Midbrain (tissue), 1 donor: ENCODE data around the gene PHACTR1.

Experiments used
- DNase-seq: peaks from one replicate; lab custom pipeline; 2025; lab: John Stamatoyannopoulos, UW

The PHACTR1 gene

DNA sequence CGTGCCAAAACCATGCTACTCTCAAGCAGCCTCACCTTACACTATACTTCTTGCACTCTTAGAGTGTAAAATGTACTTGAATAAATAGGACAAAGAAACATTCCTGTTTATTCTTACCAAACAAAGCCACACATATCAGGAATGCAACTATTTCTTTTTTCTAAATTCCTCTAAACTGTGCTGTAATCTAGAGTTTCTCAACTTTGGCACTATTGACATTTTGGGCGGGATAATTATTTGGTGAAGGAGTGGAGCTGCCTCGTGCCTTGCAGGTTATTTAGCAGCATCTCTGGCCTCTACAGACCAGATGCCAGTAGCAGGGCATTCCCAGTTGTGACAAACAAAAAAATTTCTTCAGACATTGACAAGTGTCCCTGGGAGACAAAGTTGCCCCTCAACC lies 86.9 kb downstream of the PHACTR1 start:
- no peak for DNase-seq

- DNase-seq: no peak
Measured at GRCh38 chr6:12804952-12805645, 88.5 kb downstream of the PHACTR1 start.

DNA sequence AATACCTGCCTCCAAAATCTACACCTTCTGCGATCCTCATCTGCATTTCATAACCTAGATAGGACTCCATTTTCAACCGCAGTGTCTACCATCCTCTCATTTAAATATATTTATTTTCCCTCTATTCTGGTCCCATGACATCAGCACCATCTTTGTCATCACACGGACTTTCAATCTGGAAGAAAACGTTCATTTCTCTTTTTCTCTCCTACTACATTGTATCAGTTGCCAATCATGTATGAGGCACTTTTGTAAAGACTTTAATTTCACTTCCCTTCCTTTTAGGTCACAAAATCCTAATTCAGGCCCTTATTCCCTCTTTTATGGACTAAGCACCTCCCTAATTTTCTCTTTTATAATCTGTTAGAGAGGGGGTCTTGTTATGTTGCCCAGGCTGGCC lies 89.6 kb downstream of the PHACTR1 start:
- DNase-seq: no peak

DNA sequence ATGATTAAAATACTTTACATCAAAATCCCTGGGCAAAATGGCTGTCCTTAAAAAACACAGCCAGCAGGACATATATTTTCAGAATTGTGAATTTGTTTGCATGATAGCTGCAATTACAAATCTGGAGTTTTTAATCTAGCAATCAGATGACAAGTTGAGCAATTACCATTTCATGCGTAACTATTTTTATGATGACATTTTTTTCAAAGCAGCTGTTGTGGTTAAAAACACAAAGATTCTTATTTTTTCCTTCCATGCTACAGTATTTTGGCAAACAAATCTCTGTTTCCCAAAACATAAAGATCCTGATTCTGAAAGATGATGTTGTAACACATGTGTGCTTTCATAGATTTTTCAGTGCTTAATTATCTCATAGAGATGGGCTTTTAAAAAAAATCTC lies 90.2 kb downstream of the PHACTR1 start:
- DNase-seq: no peak

GRCh38 chr6:12811519-12811918 lies 95.0 kb downstream of the PHACTR1 start:
- DNase-seq: no peak

GRCh38 chr6:12813321-12813720 lies 96.8 kb downstream of the PHACTR1 start:
- DNase-seq: no peak

- DNase-seq: no peak
Measured at GRCh38 chr6:12814015-12814414, 97.4 kb downstream of the PHACTR1 start.

DNA sequence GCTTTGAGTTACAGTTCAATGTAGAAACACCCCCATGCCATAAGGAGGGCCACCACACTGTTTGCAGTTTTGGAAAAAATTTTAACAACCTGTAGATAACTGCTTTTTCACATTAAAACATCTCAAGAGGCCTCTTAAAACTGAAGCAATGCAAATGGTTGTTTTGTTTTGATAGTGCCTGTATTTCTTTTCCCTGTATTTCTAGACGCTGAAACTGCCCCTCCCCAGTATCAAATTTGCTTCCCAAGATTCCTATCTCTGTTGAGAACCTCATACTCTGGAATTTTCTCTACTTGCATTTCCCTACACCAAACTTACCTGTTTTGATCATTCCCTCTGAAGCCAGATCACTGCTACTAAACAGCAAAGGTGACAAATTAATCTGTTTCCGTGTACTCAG lies 98.5 kb downstream of the PHACTR1 start:
- no peak for DNase-seq

GRCh38 chr6:12815884-12816600 lies 99.5 kb downstream of the PHACTR1 start:
- DNase-seq: no peak

DNA sequence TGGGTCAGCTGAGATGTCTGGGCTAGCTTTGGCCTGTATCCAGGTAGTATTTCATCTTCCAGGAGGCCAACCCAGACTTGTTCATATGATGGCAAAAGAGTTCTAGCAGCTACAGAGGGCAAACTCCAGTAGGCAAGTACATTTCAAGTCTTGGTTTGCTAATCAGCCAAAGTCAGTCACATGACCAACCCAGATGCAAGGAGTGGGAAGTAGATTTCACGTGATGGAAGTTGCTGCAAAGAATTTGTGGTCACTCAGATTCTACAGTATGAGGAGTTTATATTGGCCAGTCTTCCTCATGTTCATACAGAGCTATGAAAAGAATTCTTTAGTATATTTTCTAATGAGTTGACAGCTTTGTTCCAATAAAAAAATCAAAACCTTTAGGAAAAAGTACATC lies 101.8 kb downstream of the PHACTR1 start:
- DNase-seq: no peak

DNA sequence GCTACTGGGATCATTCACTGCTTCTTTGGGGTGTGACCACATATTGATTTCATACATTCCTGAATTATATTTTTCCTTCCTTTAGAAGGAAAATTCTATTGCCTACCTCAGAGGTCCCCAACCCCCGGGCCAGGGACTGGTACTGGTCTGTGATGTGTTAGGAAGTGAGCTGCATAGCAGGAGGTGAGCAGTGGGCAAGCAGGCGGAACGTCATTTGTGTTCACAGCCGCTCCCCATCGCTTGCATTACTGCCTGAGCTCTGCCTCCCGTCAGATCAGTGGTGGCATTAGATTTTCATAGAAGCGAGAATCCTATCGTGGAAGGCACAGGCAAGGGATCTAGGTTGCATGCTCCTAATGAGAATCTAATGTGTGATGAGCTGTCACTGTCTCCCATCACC lies 107.3 kb downstream of the PHACTR1 start:
- no peak for DNase-seq

GRCh38 chr6:12826584-12826983 lies 110.0 kb downstream of the PHACTR1 start:
- no peak for DNase-seq

- DNase-seq: no peak
Measured at GRCh38 chr6:12827921-12828320, 111.4 kb downstream of the PHACTR1 start.

DNA sequence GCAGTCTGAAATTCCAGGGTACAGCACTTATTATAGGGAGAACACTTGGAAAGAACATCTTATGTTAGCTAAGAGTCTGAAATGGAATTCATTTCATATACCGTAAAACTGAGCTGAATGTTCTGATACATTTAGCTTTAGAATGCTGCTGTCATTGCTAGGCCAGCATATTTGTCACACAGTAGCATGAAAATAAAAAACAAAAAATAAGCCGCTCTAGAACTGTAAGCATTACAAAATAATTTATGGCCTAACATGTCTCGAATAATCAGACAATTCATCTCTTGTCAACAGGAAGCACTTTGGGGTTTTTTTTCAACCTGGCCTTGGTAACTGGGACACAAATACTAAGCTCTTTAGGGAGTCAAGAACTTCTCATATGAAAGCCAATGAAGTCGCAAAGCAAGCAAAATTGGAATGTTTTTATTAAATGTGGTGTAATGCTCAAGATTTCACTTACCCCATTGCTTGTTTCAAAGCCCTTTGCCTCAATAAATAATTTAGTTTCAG lies 115.7 kb downstream of the PHACTR1 start:
- DNase-seq: no peak

DNA sequence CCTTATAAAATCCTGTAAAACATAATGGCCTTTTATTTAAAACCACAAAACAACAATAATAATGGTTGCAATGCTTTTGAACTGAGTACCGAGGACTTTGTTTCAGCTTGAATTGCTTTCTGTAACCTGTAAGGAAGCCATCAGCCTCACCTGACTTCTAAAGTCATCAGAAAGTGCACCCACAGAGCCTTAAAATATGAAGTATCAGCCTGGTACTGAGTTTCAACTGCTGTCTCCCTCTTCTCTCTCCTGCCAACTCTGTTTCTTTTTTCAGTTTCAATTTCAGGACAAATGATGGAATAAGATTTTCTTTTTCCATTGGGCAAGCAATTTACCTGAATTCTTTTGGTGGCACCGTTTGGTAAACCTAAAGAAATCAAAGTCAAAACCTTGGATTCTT lies 119.4 kb downstream of the PHACTR1 start:
- no peak for DNase-seq

DNA sequence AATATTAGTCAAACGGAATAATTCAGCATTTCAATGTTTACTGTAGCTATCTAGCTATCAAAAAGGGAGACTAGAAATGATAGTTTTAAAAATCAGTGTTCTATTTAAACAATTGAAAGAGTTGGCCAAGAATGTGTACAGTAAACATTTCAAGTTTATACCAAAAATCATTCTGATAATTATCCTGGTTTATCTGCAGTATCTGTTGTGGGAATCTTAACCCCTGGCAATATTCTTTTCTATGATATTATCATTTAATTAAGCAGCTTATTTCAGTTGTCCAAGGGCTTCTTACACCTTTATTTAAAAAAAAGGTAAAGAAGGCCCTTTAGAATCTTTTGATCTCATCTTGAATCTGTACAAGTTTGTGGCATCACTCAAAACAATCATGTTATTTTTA lies 125.1 kb downstream of the PHACTR1 start:
- DNase-seq: no peak

GRCh38 chr6:12842114-12842513 lies 125.5 kb downstream of the PHACTR1 start:
- no peak for DNase-seq

- DNase-seq: no peak
Measured at GRCh38 chr6:12842658-12843057, 126.1 kb downstream of the PHACTR1 start.

DNA sequence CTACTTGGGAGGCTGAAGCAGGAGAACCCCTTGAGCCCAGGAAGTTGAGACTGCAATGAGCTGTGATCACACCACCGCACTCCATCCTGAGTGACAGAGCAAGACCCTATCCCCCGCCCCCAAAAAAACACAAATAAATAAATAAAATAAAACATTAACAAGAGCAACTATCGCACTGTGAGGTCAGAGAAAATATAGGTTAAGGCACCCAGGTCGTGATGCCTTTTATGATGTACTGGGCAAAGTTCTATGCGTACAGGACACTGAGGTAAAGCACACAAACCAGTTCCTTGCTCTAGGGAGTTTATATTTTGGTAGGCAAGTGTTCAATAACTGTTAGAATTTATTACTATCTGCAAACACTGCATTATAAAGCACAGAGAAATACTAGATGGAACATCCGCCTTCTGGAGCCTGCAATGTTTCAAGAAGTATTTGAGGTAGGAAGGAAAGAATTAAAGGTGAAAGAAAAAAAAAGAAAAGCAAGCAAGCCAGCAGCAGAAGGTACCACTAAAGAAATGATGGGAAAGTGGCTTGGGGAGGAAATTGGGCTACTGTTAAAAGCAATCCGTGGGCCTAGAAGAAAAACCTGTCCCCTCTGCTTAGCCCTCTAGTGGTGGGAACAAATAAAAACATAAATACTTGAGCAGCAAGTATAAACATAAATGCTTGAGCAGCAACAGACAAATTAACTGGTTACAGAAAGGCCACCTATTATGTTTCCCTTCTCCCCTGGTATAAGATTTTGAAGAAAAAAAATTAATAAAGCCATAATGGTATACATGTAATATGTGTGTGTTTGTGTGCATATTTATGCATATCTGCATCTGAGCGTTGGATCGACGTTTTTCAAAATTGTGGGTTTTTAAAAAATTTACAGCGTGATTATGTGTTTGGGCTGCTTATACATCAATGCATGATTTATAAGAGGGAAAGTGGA lies 128.0 kb downstream of the PHACTR1 start:
- peak; percentile 43 for DNase-seq

- no peak for DNase-seq
Measured at GRCh38 chr6:12845224-12846004, 128.8 kb downstream of the PHACTR1 start.

DNA sequence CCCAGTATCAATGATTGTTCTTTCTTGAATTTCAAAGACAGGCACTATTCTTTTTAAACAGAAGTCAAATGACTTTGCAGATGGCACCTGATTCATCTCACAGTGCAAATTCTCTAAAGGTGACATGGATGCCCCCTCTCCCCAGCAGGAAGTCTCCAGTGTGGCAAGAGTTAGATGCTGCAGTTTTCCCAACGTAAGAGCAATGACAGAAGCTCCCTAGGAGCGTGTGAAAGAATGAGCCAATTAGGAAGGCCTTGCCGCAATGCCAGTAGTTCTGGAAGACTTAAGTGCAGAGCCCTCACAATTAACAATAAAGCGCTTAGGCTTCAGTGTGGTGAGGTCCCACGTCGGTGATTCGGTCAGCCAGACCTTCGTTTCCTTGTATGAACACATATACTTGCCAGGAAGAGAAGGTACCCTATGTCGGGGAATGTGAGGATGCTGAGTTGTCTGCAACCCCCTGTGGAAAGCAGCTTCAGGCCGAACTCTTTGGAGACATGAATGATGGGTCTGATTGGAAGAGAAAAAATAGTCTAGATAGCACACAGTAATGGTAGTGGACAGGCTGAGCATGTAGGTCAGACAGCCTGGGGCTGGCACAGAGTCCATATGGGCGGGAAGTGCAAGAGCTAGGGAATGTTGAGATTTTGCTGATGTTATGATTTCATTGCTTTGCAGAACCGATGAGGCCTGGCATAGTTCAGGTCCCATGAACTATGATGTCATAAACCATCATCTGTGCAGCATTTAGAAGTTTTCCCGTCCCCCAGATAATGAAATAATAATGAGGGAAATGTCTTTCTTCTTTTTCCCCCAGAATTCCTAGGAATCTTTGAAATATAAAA lies 132.6 kb downstream of the PHACTR1 start:
- DNase-seq: no peak
